Superior temporal gyrus (tissue), 1 donor: ENCODE results near the gene CD37.

Experiments
- DNase-seq: peaks from one replicate; pipeline ENCODE4 v3.0.0-alpha.2; 2016; ENCODE audit errors: extremely low spot score

Gene CD37

DNA sequence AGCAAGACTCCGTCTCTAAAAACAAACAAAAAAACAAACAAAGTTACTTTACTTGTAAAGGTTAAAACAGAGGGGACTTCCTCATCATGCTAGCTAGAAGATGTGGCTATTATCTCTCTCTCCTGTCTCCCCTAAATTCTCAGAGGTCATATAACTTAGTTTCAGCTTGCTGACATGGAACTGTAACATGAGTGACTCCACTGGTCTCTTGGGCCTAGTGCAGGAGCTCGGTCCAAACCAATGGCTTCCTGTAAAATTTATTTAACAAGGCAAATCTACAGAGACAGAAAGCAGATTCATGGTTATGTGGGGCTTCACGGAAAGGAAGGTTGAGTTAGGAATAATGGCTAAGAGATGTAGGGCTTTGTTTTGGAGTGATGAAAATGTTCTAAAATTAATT lies 43.3 kb downstream of the CD37 start:
- DNase-seq: no peak

DNA sequence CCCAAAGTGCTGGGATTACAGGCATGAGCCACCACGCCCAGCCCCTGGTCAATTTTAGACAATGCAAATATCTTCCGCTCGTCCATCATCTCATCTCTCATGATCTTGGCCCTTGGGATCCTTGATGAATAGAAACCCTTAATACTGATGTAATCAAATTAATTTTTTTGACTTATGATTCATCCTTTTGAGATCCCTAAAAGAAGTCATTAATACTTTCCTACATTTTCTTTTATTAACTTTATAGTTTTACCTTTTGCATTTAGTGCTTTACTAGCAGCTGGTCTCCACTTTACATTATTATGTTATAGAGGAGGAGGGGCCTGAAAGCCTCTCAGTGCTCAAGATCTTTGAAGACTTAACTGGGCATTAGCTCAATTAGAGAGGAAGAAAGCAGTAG lies 45.2 kb downstream of the CD37 start:
- DNase-seq: no peak

DNA sequence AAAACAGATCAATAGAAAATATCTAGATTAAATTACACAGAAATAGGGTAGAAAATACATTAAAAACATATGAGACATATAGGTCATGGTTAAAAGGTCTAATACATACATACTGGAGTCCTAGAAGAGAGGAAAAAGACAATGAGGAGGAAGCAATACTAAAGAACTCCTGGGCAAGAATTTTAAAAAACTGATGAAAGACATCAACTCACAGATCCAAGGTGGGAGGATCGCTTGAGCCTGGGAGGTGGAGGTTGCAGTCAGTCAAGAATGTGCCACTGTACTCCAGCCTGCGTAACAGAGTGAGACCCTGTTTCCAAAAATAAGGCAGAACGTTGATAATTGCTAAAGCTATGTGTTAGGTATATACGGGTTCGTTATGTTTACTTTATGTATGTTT lies 47.4 kb downstream of the CD37 start:
- DNase-seq: no peak

DNA sequence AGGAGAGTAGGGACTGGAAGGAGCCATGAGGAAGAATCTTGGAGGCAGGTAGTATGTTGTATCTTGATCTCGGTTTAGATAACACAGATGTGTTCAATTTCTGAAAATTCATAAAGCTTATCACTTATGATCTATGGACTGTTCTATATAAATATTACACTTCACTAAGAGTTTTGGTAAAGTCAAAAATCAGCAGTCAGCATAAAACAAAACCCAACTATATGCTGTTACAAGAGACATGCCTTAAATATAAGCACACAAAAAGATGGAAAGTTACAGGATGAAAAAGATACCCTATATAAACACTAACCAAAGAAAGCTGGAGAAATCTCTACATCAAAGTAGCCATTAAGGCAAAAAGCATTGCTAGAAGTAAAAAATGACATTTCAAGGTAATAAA lies 48.4 kb downstream of the CD37 start:
- no peak for DNase-seq

DNA sequence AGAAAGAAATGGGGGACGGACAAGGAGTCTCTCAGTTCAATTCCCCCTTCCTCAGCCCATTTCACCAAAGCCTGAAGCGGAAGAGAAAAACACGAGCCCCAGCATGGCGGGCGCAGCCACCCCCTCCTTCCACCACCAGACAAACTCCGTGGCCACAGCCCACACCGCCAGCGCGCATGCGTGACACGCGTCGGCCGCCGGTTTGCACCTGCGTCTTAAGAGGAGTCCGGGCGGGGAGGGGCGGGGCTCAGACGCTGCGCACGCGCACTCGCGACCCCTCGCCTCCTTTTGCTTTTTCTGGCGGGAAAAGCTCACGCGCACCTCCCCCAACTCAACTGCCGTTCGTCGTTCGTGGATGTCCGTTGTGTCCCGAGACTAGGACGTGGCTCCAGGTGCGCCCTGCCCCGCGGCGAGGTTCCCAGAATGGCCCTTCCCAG lies 52.7 kb downstream of the CD37 start, which contains the start of gene KASH5:
KASH5 (plus strand) TSS at position 314 of the 437 bp plus-strand sequence. CDS start 2,635 bp downstream, outside the sequence.
- peak; percentile 20 for DNase-seq

DNA sequence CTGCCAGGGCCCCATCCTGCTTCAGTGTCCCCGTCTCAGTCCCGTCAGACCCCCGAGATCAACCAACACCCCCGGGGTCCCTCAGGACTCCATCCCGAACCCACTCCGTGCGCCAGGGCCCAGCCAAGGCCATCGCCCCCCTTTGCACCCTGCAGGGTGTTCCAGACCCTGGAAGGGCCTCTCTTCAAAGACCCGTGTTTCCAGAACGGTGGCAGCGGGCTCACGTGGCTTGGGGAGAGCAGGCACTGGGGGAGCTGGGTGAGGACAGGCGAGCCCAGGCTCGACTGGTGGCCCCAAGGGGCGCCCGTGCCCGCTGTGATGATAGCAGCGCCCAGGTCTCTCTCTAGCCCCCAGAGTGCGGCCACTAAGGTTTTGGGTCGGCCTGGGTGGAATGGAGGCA lies 54.2 kb downstream of the CD37 start:
- DNase-seq: no peak
